HepG2 (cell line): ENCODE measurements around the gene BAIAP2L2. TPM values are rescaled to one million over a fixed set of nuclear protein-coding genes. Genes with fewer than 3 reads are reported as not detected.

Experiments
- ATAC-seq: fragments of 200-7000 bp; cut with Tn5 transposase; 3 replicates; pipeline ENCODE4 v1.9.1; 2020; ENCODE audit warnings: mild to moderate bottlenecking, moderate library complexity
- BruUV-seq: library from RNA; stranded (reverse); fragments of 400-500 nt; replicated peaks from 2 replicates; lab custom pipeline; 2021; lab: Mats Ljungman, UMichigan
- CTCF ChIA-PET: fragments of 300-600 bp; formaldehyde crosslinking; extraction: SDS; loops from one replicate; lab custom pipeline; 2021; ENCODE audit warnings: low total read pairs, inconsistent platforms, low intra/inter-chr PET ratio; lab: Yijun Ruan, JAX
- POLR2A ChIA-PET: fragments of 350-600 bp; sonication (Branson Sonifier 250); formaldehyde crosslinking; loops from one replicate; lab custom pipeline; 2020; ENCODE audit warnings: antibody characterized with exemption, inconsistent platforms; lab: Yijun Ruan, JAX
- DNase-seq: peaks from one replicate; pipeline ENCODE4 v3.0.0-alpha.2; 2015; ENCODE audit warnings: low spot score
- FAIRE-seq: peaks from 3 replicates; lab custom pipeline; 2011; peaks lifted over from hg19 to GRCh38; lab: Jason Lieb, UNC
- H2AFZ ChIP-seq: one replicate; pipeline ENCODE4 v1.6.1; 2011; ENCODE audit warnings: low read length, inconsistent platforms
- H3K27ac ChIP-seq: fragments of 300-600 bp; 3 replicates; pipeline ENCODE4 v1.8.0; 2011; ENCODE audit warnings: mixed run types, mild to moderate bottlenecking, mixed read lengths, low read length, inconsistent platforms; ENCODE audit not compliant: insufficient read depth; ENCODE audit errors: extremely low read length
- H3K27me3 ChIP-seq, 2 experiments: fragments of 200-600 bp in 1 of 2; 2 replicates in 1 of 2; 3 replicates in 1 of 2; pipeline versions ENCODE4 v1.6.0 to v1.8.0; 2011; ENCODE audit warnings: low read length in 2 of 2, mild to moderate bottlenecking in 2 of 2, moderate library complexity in 2 of 2, inconsistent platforms in 1 of 2; ENCODE audit not compliant: insufficient read depth in 2 of 2, control insufficient read depth in 1 of 2
- H3K36me3 ChIP-seq, 2 experiments: fragments of 200-600 bp in 1 of 2; replicated peaks in 1 of 2; 2 replicates in 1 of 2; 3 replicates in 1 of 2; pipeline versions ENCODE4 v1.5.1 to v1.8.0; 2011; ENCODE audit warnings: low read length in 2 of 2, inconsistent platforms in 1 of 2; ENCODE audit not compliant: insufficient read depth in 2 of 2, control insufficient read depth in 1 of 2
- H3K4me1 ChIP-seq: 2 replicates; pipeline ENCODE4 v1.5.1; 2012; ENCODE audit warnings: low read length, inconsistent platforms; ENCODE audit not compliant: insufficient read depth
- H3K4me2 ChIP-seq: 2 replicates; pipeline ENCODE4 v1.6.0; 2011; ENCODE audit warnings: low read depth, low read length, inconsistent platforms
- H3K4me3 ChIP-seq, 3 experiments: fragments of 200-600 bp in 1 of 3; sonication (generic), shearing (Covaris generic) in 1 of 3; replicated peaks in 1 of 3; 2 replicates each; pipeline ENCODE4 v1.5.1; 2011 to 2016; ENCODE audit warnings: low read length in 3 of 3, inconsistent platforms in 2 of 3, low read depth in 2 of 3, mild to moderate bottlenecking in 2 of 3, control low read depth in 1 of 3, mixed read lengths in 1 of 3; ENCODE audit not compliant: insufficient read depth in 1 of 3
- H3K79me2 ChIP-seq: one replicate; pipeline ENCODE4 v1.6.1; 2011; ENCODE audit warnings: low read length, inconsistent platforms; ENCODE audit not compliant: insufficient read depth
- H3K9ac ChIP-seq: 2 replicates; pipeline ENCODE4 v1.6.0; 2011; ENCODE audit warnings: mild to moderate bottlenecking, low read depth, low read length, inconsistent platforms; ENCODE audit not compliant: insufficient read depth
- H3K9me3 ChIP-seq: 2 replicates; pipeline ENCODE4 v1.5.1; 2012; ENCODE audit warnings: mild to moderate bottlenecking, low read length
- H4K20me1 ChIP-seq: 2 replicates; pipeline ENCODE4 v1.6.0; 2011; ENCODE audit warnings: inconsistent platforms, mild to moderate bottlenecking, low read length, moderate library complexity; ENCODE audit not compliant: insufficient read depth
- AKAP8 ChIP-seq: sonication (generic); formaldehyde crosslinking; IDR thresholded peaks from 2 replicates; pipeline ENCODE4 v1.5.1; 2020; ENCODE audit warnings: mild to moderate bottlenecking, missing genetic modification reagents
- ATF5 ChIP-seq: sonication (generic); formaldehyde crosslinking; IDR thresholded peaks from 2 replicates; pipeline ENCODE4 v1.4.0; 2020; ENCODE audit warnings: mild to moderate bottlenecking, low read depth, missing genetic modification reagents
- CTCF ChIP-seq: sonication (generic); formaldehyde crosslinking; IDR thresholded peaks from 2 replicates; pipeline ENCODE4 v1.5.0; 2020; ENCODE audit warnings: mild to moderate bottlenecking, missing genetic modification reagents, moderate library complexity
- GATA4 ChIP-seq: sonication (generic); IDR thresholded peaks from 2 replicates; pipeline ENCODE4 v1.6.1; 2016; ENCODE audit warnings: antibody characterized with exemption, low read depth, borderline replicate concordance
- HMGA1 ChIP-seq: sonication (generic); formaldehyde crosslinking; conservative IDR thresholded peaks from 2 replicates; pipeline ENCODE4 v1.4.0; 2020; ENCODE audit warnings: missing genetic modification reagents
- HNRNPL ChIP-seq: fragments of 200-400 bp; formaldehyde crosslinking; IDR thresholded peaks from 2 replicates; pipeline ENCODE4 v1.6.1; 2017; ENCODE audit warnings: mild to moderate bottlenecking, low read depth, low read length
- IRX3 ChIP-seq: sonication (generic); formaldehyde crosslinking; IDR thresholded peaks from 2 replicates; pipeline ENCODE4 v1.8.1; 2023; ENCODE audit warnings: mild to moderate bottlenecking, low read depth, missing genetic modification reagents, borderline replicate concordance
- RAD21 ChIP-seq: fragments of 450-650 bp; formaldehyde crosslinking; IDR thresholded peaks from 2 replicates; pipeline ENCODE4 v1.5.0; 2020; ENCODE audit warnings: mild to moderate bottlenecking
- SNRNP70 ChIP-seq: fragments of 200-400 bp; formaldehyde crosslinking; IDR thresholded peaks from 2 replicates; pipeline ENCODE4 v1.6.1; 2017; ENCODE audit warnings: mild to moderate bottlenecking, low read depth, low read length, moderate library complexity
- STAG1 ChIP-seq: sonication (generic); formaldehyde crosslinking; IDR thresholded peaks from 2 replicates; pipeline ENCODE4 v1.4.0; 2020; ENCODE audit warnings: missing genetic modification reagents
- ZNF335 ChIP-seq: sonication (generic); formaldehyde crosslinking; IDR thresholded peaks from 2 replicates; pipeline ENCODE4 v1.4.0; 2020; ENCODE audit warnings: missing genetic modification reagents
- ZNF672 ChIP-seq: sonication (generic); formaldehyde crosslinking; IDR thresholded peaks from 2 replicates; pipeline ENCODE4 v1.8.1; 2022; ENCODE audit warnings: missing genetic modification reagents
- whole genome bisulfite sequencing: methylation state at CpG from one replicate; pipeline ENCODE4 v1.1.6; 2017; ENCODE audit warnings: low lambda C conversion rate; 5-methylcytosine and 5-hydroxymethylcytosine counted together
- in situ Hi-C: cut with HindIII; loops from 2 replicates; pipeline ENCODE4 v1.10.0; 2017; ENCODE audit warnings: low pct_unique_long_range_greater_than_20kb; ENCODE audit not compliant: extremely low pct_ligation_motif_present
- intact Hi-C: fragments of 100-400 bp; cut with micrococcal nuclease; formaldehyde crosslinking; loops from one replicate; pipeline ENCODE4 v1.10.0; 2022; ENCODE audit not compliant: unreplicated experiment
- polyA plus RNA-seq, 8 experiments: library from polyadenylated mRNA; depleted of rRNA in 3 of 8; stranded (reverse) in 7 of 8; unstranded in 1 of 8; fragments of >200 nt; fragmentation: Illumina TruSeq in 4 of 8; extraction: Trizol in 4 of 8; gene quantifications; 2 replicates each; pipeline versions ENCODE4 v1.2.1 to v1.2.3, GENCODE V29; 2011 to 2016; ENCODE audit warnings: low read depth in 4 of 8, missing spikeins in 1 of 8, mixed read lengths in 1 of 8; ENCODE audit not compliant: insufficient read depth in 1 of 8
- total RNA-seq, 5 experiments: library from RNA; depleted of rRNA; stranded (reverse); fragments of >200 nt; fragmentation: Illumina TruSeq; extraction: Trizol; gene quantifications; 2 replicates each; pipeline ENCODE4 v1.2.3, GENCODE V29; 2016; ENCODE audit warnings: low read depth in 1 of 5
- TF ChIP-seq, protein P1 (sequence below): sonication (generic); formaldehyde crosslinking; IDR thresholded peaks from 2 replicates; pipeline ENCODE4 v1.9.0; 2021; ENCODE audit warnings: missing genetic modification reagents, borderline replicate concordance

BAIAP2L2 gene
- total and polyA plus RNA-seq, 2 of the 13 experiments (the other 11 are each of a cell fraction or from before 2014, with no cell fraction given) = 4.4 to 7.5 TPM

GRCh38 chr22:38144025-38144405, 33.5 kb upstream of the BAIAP2L2 start:
- DNase-seq (peak; percentile 25), FAIRE-seq (no peak), ATAC-seq (peak; percentile 77)
- H3K27ac ChIP-seq = no peak overlapping the region
- H3K4me1 ChIP-seq = no peaks in the 10 kb centered on the region; the same call in 1 of the 2 replicates
- no peak overlapping the region for H3K4me3 ChIP-seq
- no peak overlapping the region for H3K4me2 ChIP-seq
- H2AFZ ChIP-seq = no peak overlapping the region
- TF ChIP-seq CTCF (CRISPR knock-in tag) (peak; percentile 48), HNRNPL (0 out of 2 replicates have a peak, but pooled peaks have one; percentile 51), ATF5 (CRISPR knock-in tag) (no peak), STAG1 (CRISPR knock-in tag) (peak; percentile 36; the same call in 1 of the 2 replicates)
- intact Hi-C loops (no loop called here), in situ Hi-C loops (no loop called here)
- H3K79me2 ChIP-seq = no peaks in the 10 kb centered on the region
- H4K20me1 ChIP-seq = no peaks in the 10 kb centered on the region
- H3K36me3 ChIP-seq = no peaks in the 10 kb centered on the region
- POLR2A ChIA-PET = interaction anchor here (0.7 to 1.3 kb wide), 2 partner anchors 36 to 92 kb away, joined by 3 read pairs; no protein-coding TSS in a partner anchor
- CTCF ChIA-PET = no interaction called here
- BruUV-seq = no TSS peak
- H3K9me3 ChIP-seq = no peaks in the 10 kb centered on the region
- no peaks in the 10 kb centered on the region for H3K27me3 ChIP-seq
- no peak overlapping the region for H3K9ac ChIP-seq
- WGBS = 86% methylated on average over 4 of the region's 5 CpGs

GRCh38 chr22:38142606-38143005, 32.1 kb upstream of the BAIAP2L2 start:
- Histone ChIP-seq H3K79me2 (no peaks in the 10 kb centered on the region), H3K36me3 (no peaks in the 10 kb centered on the region), H3K27me3 (no peaks in the 10 kb centered on the region), H2AFZ (no peak overlapping the region), H3K27ac (no peak overlapping the region), H3K4me3 (no peak overlapping the region), H3K9ac (no peak overlapping the region), H3K9me3 (no peaks in the 10 kb centered on the region), H4K20me1 (no peaks in the 10 kb centered on the region), H3K4me2 (no peak overlapping the region), H3K4me1 (no peaks in the 10 kb centered on the region; the same call in 1 of the 2 replicates)
- no peak for ATAC-seq
- BruUV-seq = no TSS peak
- WGBS = 91% methylated on average over 5 of the region's 5 CpGs
- in situ Hi-C loops = no loop called here
- ChIA-PET CTCF (no interaction called here), POLR2A (no interaction called here)
- TF ChIP-seq HMGA1 (CRISPR knock-in tag) (no peak), SNRNP70 (no peak), IRX3 (CRISPR knock-in tag) (no peak), GATA4 (no peak), RAD21 (CRISPR knock-in tag) (no peak), ZNF335 (CRISPR knock-in tag) (no peak), ZNF672 (no peak), AKAP8 (no peak)
- TF ChIP-seq, protein P1, sequence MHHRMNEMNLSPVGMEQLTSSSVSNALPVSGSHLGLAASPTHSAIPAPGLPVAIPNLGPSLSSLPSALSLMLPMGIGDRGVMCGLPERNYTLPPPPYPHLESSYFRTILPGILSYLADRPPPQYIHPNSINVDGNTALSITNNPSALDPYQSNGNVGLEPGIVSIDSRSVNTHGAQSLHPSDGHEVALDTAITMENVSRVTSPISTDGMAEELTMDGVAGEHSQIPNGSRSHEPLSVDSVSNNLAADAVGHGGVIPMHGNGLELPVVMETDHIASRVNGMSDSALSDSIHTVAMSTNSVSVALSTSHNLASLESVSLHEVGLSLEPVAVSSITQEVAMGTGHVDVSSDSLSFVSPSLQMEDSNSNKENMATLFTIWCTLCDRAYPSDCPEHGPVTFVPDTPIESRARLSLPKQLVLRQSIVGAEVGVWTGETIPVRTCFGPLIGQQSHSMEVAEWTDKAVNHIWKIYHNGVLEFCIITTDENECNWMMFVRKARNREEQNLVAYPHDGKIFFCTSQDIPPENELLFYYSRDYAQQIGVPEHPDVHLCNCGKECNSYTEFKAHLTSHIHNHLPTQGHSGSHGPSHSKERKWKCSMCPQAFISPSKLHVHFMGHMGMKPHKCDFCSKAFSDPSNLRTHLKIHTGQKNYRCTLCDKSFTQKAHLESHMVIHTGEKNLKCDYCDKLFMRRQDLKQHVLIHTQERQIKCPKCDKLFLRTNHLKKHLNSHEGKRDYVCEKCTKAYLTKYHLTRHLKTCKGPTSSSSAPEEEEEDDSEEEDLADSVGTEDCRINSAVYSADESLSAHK (CRISPR knock-in tag) = no peak
- DNase-seq = no peak
- no peak for FAIRE-seq
- intact Hi-C loops = no loop called here
